Colon (tissue), 2 donors: ENCODE data around the gene LILRA6.
"Not testable (repeated sequence)": the region's sequence is repeated elsewhere in the genome, so short reads cannot be mapped to it uniquely, and the experiment has no call there.

Experiments used
- FAIRE-seq: peaks from 2 replicates; lab custom pipeline; 2012; peaks lifted over from hg19 to GRCh38; lab: Jason Lieb, UNC
- donor health status: control.
- donor health status: control.

The LILRA6 gene

DNA sequence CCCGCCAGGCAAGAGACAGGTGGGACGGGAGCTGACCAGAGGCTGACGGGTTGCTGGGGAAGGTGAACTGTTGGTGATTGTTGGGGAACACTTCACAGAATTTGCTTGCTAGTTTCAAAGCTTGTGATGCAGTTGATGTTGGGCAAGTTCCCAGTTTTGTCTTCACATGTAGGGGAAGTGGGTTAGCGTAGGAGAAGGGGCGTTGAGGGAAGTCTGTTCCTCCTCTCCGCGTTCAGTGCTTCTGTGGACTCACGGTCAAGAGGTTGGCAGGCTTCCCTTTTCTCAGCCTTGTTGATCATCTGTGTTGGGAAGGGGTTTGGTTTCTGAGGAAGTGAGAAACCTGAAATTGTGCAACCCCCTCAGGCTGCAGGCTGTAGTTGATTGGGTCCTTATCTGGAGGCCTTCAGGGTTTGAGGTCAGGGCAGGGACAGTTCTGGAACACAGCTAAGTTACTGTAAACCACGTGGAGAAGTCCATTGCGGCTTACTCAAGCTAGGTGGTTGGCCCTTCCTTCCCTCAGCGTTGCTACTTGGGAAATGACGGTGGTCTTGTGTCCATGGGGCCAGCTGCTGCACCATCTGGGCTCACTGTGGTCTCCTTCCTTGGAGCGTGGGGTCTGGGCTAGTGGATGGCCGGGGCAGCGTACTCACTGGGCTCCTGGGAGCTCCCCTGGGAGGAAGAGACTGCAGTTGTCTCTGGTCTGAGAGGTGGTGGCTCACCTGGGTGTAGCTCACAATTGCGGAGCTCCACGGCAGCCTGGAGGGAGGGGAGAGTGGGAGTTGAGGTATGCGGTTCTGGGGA is 34.4 kb downstream of the LILRA6 start:
- FAIRE-seq = no peak

DNA sequence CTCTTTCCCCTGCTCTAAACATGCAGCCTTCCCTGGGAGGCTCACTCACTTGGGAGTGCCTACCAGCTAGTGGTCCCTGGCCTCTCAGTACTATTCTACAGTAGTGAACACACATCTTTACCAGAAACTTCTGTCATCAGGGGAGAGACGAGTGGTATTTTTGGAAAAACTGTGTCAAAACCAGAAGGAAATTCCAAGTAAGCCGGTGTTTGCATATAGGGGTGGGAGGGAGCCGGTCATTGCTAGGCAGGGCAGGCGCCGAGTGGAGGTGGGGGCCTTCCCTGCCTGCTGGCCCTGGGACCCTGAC is 35.0 kb downstream of the LILRA6 start:
- no peak for FAIRE-seq

GRCh38 chr19:54207193-54207592 is 35.4 kb downstream of the LILRA6 start:
- FAIRE-seq = not testable (repeated sequence)

DNA sequence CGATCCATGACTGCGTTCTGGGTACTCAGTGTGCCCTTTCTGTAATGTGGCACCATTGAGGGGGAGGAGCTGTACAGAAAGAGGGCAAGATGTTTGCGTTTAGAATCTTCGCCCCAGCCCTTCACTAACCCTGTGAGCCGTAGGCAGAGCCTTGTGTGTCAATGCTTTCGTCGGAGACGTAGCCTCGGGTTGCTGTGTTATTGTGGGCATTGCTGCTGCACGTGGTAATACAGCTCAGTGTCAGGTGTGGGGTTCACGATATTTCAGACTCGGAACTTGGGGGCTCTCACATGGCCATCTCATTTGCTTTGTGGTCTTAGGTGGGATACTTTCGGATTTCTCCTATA is 35.8 kb downstream of the LILRA6 start:
- no peak for FAIRE-seq

DNA sequence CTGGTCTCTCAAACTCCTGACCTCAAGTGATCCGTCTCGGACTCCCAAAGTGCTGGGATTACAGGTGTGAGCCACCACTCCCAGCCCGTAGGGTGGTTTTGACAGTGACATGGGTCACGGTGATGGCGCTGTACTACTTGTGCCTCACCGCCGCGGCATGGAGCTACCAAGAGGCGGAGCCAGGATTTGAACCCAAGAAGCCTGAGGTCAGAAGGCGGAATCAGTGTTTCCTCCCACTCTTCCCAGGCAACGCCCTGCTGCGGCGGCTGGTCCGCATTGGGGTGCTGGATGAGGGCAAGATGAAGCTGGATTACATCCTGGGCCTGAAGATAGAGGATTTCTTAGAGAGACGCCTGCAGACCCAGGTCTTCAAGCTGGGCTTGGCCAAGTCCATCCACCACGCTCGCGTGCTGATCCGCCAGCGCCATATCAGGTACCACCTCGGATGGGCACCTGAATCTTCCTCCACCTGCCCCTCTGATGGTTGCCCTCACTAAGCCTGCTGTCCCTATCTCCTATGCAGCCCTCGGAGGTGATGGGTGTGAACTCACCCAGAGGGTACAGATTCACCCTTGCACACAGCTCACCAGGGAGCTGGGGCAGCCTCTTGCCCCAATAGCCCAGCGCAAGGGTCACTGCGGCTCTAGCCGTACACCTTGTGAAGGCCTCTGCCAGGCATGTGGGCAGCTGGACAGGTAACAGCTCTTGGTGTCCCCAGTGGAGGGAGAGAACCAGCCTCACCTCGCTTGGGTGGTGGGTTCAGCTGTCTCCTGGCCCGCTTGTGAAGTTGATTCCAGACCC is 36.4 kb downstream of the LILRA6 start:
- FAIRE-seq = no peak

DNA sequence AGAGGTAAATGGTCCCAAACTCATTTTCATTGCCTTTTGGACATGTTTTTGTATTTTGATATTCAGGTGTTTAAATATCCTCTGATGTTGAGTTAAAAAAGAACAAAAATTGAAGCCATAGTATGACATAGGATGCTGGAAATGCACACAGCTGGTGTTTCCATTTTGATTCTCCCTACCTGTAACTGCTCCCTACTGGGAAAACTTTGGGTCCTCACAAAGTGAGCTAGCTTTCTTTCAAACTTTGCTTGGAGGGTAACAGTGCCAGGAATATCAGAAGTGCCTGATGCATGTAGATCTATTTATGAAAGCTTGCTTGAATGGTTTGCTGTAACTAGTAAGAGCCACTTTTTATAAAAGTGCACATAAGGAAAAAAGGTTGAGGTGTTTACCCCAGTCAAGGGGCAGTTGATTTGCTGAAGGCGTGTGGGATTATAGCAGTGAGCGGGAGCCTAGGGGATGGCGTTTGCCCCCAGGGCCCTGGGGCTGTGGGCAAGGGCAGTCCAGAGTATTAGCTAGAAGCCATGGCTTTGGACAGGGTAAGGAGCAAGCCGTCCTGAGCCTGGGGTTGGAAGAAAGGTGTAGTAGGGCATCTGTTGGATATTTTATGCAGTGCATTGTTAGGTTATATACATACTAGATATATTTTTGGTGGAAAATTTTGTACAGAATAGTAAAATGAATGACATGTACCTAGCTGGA is 37.7 kb downstream of the LILRA6 start:
- FAIRE-seq = no peak

GRCh38 chr19:54203151-54203611 is 39.4 kb downstream of the LILRA6 start:
- no peak for FAIRE-seq

- FAIRE-seq = no peak
These were observed 40.6 kb downstream of the LILRA6 start for GRCh38 chr19:54201980-54202379.

GRCh38 chr19:54201172-54201701 is 41.4 kb downstream of the LILRA6 start:
- FAIRE-seq = no peak

GRCh38 chr19:54199401-54199800 is 43.2 kb downstream of the LILRA6 start:
- FAIRE-seq = no peak

- no peak for FAIRE-seq
These were observed 45.5 kb downstream of the LILRA6 start for GRCh38 chr19:54197121-54197520.

- no peak for FAIRE-seq
These were observed 46.1 kb downstream of the LILRA6 start for GRCh38 chr19:54196536-54196935.

GRCh38 chr19:54194463-54194862 is 48.1 kb downstream of the LILRA6 start:
- FAIRE-seq = not testable (repeated sequence)

DNA sequence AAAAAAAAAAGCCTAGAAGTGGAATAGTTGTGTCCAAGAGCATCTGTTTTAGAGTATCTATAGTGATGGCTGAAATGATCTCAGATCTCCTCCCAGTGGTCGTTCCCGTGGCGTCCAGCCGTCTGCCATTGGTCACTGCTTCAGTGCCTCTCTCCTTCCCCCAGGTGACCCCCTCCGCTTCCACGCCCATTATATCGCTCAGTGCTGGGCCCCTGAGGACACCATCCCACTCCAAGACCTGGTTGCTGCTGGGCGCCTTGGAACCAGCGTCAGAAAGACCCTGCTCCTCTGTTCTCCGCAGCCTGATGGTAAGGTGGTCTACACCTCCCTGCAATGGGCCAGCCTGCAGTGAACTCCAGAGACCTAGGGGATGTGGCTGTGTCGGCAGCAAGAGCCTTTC is 49.6 kb downstream of the LILRA6 start:
- no peak for FAIRE-seq

- no peak for FAIRE-seq
These were observed 50.7 kb downstream of the LILRA6 start for GRCh38 chr19:54191811-54192453.

- no peak for FAIRE-seq
These were observed 51.4 kb downstream of the LILRA6 start, which contains the start of gene TSEN34 for GRCh38 chr19:54191011-54191810. Gene TSEN34 (plus strand): TSS chr19:54191308. CDS start chr19:54191365, 57 bp downstream.

DNA sequence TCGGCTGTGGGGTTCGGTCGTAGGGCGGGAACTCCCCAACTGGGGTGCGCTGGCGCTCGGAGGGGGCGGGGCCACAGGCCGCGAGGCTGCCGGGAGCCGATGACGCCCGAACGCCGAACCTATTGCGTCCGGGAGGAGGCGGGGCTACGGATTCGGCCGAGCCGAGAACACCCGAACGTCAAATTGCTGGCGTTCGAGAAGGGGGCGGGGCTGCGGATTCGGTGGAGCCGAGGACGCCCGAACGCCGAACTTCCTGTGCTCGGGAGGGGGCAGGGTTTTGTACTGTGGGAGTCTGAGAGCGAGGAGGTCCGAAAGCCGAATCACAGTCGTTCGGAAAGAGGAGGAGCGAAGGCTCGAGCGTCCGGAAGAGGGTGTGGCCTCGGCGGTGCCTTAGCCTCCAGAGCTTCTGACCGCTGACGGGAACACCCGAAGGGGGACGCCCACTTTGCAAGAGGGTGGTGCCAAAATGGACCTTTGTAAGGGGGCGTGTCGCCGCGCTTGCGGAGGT is 52.0 kb downstream of the LILRA6 start:
- FAIRE-seq = peak; percentile 91

GRCh38 chr19:54189735-54190502 is 52.7 kb downstream of the LILRA6 start:
- peak; percentile 98 for FAIRE-seq

DNA sequence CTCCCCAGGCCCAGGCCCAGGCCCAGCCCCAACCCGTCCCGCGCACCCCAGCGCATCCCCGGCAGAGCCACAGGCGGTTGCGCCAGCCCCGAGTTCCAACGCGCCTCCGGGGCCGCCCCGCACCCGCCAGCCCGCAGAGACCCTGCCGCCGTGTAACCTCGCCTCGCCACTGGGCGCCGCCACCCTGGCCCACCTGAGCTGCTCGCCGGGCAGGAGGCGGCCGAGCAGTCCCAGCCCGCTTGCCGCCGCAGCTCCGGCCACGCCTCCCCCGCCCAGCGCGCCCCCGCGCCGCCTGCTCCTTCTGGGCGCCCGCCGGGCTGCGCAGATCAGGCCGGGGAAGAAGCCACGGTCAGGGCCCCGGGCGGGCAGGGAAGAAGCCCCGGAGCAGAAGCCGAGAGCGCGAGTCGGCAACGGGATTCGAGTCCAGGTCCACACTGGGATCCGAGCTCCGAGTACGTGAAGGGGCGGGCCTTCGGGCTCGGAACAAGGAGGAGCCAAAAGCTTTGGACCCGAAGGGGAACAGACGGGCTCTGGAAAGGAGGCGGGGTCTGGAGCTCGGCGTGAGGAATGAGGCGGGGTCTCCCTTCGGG is 53.4 kb downstream of the LILRA6 start, which contains the start of gene MBOAT7:
Gene MBOAT7 (minus strand): TSS at position 436 of the 590 bp plus-strand sequence. CDS start 1,072 bp downstream, outside the sequence.
- no peak for FAIRE-seq
